Gastrocnemius medialis (tissue), 4 donors: ENCODE results near the gene PRKAG2. TPM values are rescaled to one million over a fixed set of nuclear protein-coding genes. Genes with fewer than 3 reads are reported as not detected.

Experiments
- ATAC-seq, 2 donors: fragments of 150-250 bp; one replicate each; pipeline ENCODE4 v1.9.1; 2016
- DNase-seq, 2 donors: peaks; one replicate each; pipeline ENCODE4 v3.0.0-alpha.2; 2019
- H3K27ac ChIP-seq, 4 donors: fragments of 200-600 bp; sonication (generic); 1 replicate in 1 of 4; 2 replicates in 3 of 4; pipeline ENCODE4 v1.5.1; 2016 to 2018; ENCODE audit warnings: mild to moderate bottlenecking in 2 of 4, moderate library complexity in 1 of 4
- H3K27me3 ChIP-seq, 3 donors: fragments of 200-600 bp; sonication (generic) in 2 of 3; 1 replicate in 1 of 3; 2 replicates in 2 of 3; pipeline versions ENCODE4 v1.5.1 to v1.6.0; 2016 to 2019; ENCODE audit warnings: mild to moderate bottlenecking in 1 of 3, moderate library complexity in 1 of 3
- H3K36me3 ChIP-seq, 2 donors: fragments of 200-600 bp; sonication (generic) in 1 of 2; one replicate each; pipeline ENCODE4 v1.5.1; 2017 to 2018
- H3K4me1 ChIP-seq, 2 donors: fragments of 200-600 bp; sonication (generic) in 1 of 2; one replicate each; pipeline ENCODE4 v1.5.1; 2016 to 2017; ENCODE audit warnings: mild to moderate bottlenecking in 2 of 2
- H3K4me3 ChIP-seq, 4 donors: fragments of 200-600 bp; sonication (generic) in 3 of 4; 1 replicate in 1 of 4; 2 replicates in 3 of 4; pipeline ENCODE4 v1.5.1; 2016 to 2019; ENCODE audit warnings: mild to moderate bottlenecking in 2 of 4
- H3K9me3 ChIP-seq, 3 donors: fragments of 200-600 bp; sonication (generic) in 2 of 3; 1 replicate in 1 of 3; 2 replicates in 2 of 3; pipeline ENCODE4 v1.5.1; 2016 to 2019
- POLR2A ChIP-seq, 2 donors: fragments of 450-650 bp; IDR thresholded peaks; one replicate each; pipeline ENCODE4 v1.6.1; 2017; ENCODE audit warnings: antibody characterized with exemption in 2 of 2, mild to moderate bottlenecking in 2 of 2, moderate library complexity in 2 of 2
- in situ Hi-C, 4 donors: fragments of 200-750 bp; cut with MboI; loops; one replicate each; pipeline versions ENCODE4 v1.15.0 to v1.8.0; 2017; ENCODE audit warnings: low sequenced_read_pairs in 4 of 4
- intact Hi-C: fragments of 100-400 bp; cut with DNase I; formaldehyde crosslinking; loops from one replicate; pipeline ENCODE4 v1.15.1; 2023; ENCODE audit warnings: low total_unique reads
- total RNA-seq, 4 donors: library from RNA; depleted of rRNA; stranded (reverse); fragments of >200 nt; gene quantifications; one replicate each; pipeline versions ENCODE4 v1.1.0 to v1.2.3, GENCODE V29; 2016
- TF ChIP-seq, protein P1 (sequence below), 5 experiments: fragments of 450-650 bp in 3 of 5; fragments of 200-600 bp in 2 of 5; sonication (generic) in 2 of 5; IDR thresholded peaks in 4 of 5; conservative IDR thresholded peaks in 1 of 5; 1 replicate in 4 of 5; 2 replicates in 1 of 5; pipeline ENCODE4 v1.5.1; 2016 to 2019; ENCODE audit warnings: antibody characterized with exemption in 5 of 5, mild to moderate bottlenecking in 3 of 5, moderate library complexity in 3 of 5

Gene PRKAG2
- total RNA-seq, 4 donors from 2014 or later = 5.3 to 32.6 (median 13.9) TPM

DNA sequence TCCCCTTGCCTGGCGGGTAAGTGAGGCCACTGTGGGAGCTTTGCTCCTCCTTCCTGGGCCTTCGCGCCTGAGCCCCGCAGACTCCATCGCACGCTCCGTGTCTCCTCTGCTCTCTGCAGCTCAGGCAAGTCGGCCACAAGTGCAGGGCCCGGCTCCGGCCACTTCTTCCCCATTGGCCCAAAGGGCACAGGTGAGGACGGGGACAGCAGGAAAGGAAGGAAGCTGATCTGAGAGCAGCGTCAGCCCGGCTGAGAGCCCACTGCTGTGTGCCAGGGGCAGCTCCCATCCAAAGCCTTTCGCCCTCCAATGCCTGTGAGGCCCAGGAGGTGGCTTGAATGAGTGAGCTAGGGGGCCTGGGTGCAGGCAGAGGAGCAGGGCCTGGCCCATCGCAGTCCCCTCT lies 323.6 kb downstream of the PRKAG2 start:
- Histone ChIP-seq H3K36me3 (peaks cover 0 to 9% of the 10 kb centered on the region in 2 donors), H3K27me3 (no peaks in the 10 kb centered on the region), H3K4me1 (no peaks in the 10 kb centered on the region), H3K27ac (no peak overlapping the region), H3K9me3 (no peaks in the 10 kb centered on the region), H3K4me3 (no peak overlapping the region)
- TF ChIP-seq, protein P1, sequence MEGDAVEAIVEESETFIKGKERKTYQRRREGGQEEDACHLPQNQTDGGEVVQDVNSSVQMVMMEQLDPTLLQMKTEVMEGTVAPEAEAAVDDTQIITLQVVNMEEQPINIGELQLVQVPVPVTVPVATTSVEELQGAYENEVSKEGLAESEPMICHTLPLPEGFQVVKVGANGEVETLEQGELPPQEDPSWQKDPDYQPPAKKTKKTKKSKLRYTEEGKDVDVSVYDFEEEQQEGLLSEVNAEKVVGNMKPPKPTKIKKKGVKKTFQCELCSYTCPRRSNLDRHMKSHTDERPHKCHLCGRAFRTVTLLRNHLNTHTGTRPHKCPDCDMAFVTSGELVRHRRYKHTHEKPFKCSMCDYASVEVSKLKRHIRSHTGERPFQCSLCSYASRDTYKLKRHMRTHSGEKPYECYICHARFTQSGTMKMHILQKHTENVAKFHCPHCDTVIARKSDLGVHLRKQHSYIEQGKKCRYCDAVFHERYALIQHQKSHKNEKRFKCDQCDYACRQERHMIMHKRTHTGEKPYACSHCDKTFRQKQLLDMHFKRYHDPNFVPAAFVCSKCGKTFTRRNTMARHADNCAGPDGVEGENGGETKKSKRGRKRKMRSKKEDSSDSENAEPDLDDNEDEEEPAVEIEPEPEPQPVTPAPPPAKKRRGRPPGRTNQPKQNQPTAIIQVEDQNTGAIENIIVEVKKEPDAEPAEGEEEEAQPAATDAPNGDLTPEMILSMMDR (IDR thresholded peaks at IDR 0.05 in 4 of 5, conservative IDR thresholded peaks at IDR 0.05 in 1 of 5) = no peak
- no peak for TF ChIP-seq POLR2A (IDR thresholded peaks at IDR 0.05)
- DNase-seq (no peak), ATAC-seq (no peak)
- intact Hi-C loops (no loop called here), in situ Hi-C loops (no loop called here)

DNA sequence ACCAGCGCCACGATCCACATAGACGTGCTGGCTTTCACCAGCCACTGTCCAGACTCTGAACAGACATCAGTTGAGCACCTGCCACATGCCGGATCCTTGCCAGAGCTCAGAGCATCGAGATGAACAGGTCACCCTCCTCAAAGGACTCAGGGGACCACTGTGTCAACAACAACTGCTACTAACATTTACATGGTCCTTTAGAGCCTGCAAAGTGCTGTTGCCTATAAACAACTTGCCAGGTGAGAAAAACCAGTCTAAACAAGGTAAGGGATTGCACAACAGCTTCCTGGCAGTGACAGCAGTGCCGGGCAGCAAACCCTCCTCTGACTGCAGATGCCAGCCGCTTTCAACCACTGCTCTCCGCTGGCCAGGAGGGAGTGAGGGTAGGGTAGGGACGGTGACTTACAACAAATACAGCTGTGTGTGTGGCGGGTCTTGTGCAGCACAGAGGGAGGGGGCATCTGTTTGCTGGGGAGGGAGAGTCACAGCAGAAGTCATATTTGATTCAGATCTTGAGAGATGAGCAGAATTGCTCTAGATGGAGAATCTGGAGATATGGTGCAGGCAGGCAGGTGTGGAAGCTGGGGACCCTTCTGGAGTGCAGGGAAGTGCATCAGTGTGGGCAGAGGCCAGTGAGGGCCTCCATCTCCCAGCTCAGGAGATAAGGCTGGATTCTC lies 324.4 kb downstream of the PRKAG2 start:
- intact Hi-C loops = no loop called here

DNA sequence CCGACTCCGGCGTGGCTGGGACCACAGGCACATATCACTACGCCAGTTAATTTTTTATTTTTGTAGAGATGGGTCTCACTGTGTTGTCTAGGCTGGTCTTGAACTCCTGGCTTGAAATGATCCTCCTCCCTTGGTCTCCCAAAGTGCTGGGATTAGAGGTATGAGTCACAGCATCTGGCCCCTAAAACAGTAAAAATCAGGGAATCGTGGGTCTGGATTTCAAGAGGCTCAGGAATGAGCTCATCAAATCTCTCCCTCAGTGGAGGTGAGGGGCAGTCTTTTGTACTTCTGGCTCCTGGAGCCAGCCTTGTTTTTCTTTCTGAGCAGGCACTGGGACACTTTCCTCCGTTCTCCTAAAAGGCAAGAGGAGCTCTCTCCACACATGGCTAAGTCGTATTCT lies 325.1 kb downstream of the PRKAG2 start:
- in situ Hi-C loops (no loop called here), intact Hi-C loops (no loop called here)
- DNase-seq (no peak), ATAC-seq (no peak)
- no peaks in the 10 kb centered on the region for H3K27me3 ChIP-seq
- H3K4me3 ChIP-seq = no peak overlapping the region
- TF ChIP-seq POLR2A (IDR thresholded peaks at IDR 0.05) = no peak
- TF ChIP-seq, protein P1 (IDR thresholded peaks at IDR 0.05 in 4 of 5, conservative IDR thresholded peaks at IDR 0.05 in 1 of 5) = no peak
- H3K4me1 ChIP-seq = no peaks in the 10 kb centered on the region
- peaks cover 0 to 3% of the 10 kb centered on the region in 2 donors for H3K36me3 ChIP-seq
- no peak overlapping the region for H3K27ac ChIP-seq
- H3K9me3 ChIP-seq = no peaks in the 10 kb centered on the region

More for the DNA sequence above, 324.4 kb downstream of the PRKAG2 start:
- Histone ChIP-seq H3K27me3 (no peaks in the 10 kb centered on the region), H3K36me3 (peaks cover 0 to 4% of the 10 kb centered on the region in 2 donors), H3K4me3 (no peak overlapping the region), H3K4me1 (no peaks in the 10 kb centered on the region), H3K9me3 (no peaks in the 10 kb centered on the region), H3K27ac (no peak overlapping the region)
- ATAC-seq (peak; percentile 81 to 82), DNase-seq (peak; percentile 32 to 49)
- TF ChIP-seq, protein P1 (IDR thresholded peaks at IDR 0.05 in 4 of 5, conservative IDR thresholded peaks at IDR 0.05 in 1 of 5) = no peak
- TF ChIP-seq POLR2A (IDR thresholded peaks at IDR 0.05) = no peak
- in situ Hi-C loops = no loop called here

GRCh38 chr7:151550656-151551286 lies 326.1 kb downstream of the PRKAG2 start:
- Histone ChIP-seq H3K4me1 (no peaks in the 10 kb centered on the region), H3K27ac (no peak overlapping the region), H3K36me3 (no peaks in the 10 kb centered on the region), H3K9me3 (no peaks in the 10 kb centered on the region), H3K27me3 (no peaks in the 10 kb centered on the region), H3K4me3 (no peak overlapping the region)
- ATAC-seq (no peak), DNase-seq (no peak)
- TF ChIP-seq POLR2A (IDR thresholded peaks at IDR 0.05) = no peak
- TF ChIP-seq, protein P1 (IDR thresholded peaks at IDR 0.05 in 4 of 5, conservative IDR thresholded peaks at IDR 0.05 in 1 of 5) = no peak
- in situ Hi-C loops (no loop called here), intact Hi-C loops (no loop called here)
